ENCODE data around the gene ITGA8. TPM values are rescaled to one million over a fixed set of nuclear protein-coding genes. Genes with fewer than 3 reads are reported as not detected.
"Not testable (repeated sequence)": the region's sequence is repeated elsewhere in the genome, so short reads cannot be mapped to it uniquely, and the experiment has no call there.

ITGA8 gene
- total RNA-seq, 2 experiments from 2014 or later, result not detected

GRCh38 chr10:15658069-15658702 is 61.5 kb downstream of the ITGA8 start:
- Mint-ChIP-seq H3K36me3 (ENCODE audit: low read depth) (no peaks in the 10 kb centered on the region), H3K27ac (no peak overlapping the region), H3K4me1 (ENCODE audit: low read depth) (no peaks in the 10 kb centered on the region), H3K4me3 (no peak overlapping the region), H3K9me3 (ENCODE audit: insufficient read depth) (no peaks in the 10 kb centered on the region), H3K27me3 (ENCODE audit: low read depth) (no peaks in the 10 kb centered on the region)
- ChIA-PET POLR2A (no interaction called here), CTCF (no interaction called here)
- DNase-seq, result no peak
- ATAC-seq, result no peak

GRCh38 chr10:15652757-15653156 is 67.0 kb downstream of the ITGA8 start:
- Mint-ChIP-seq H3K4me3 (no peak overlapping the region), H3K4me1 (ENCODE audit: low read depth) (no peaks in the 10 kb centered on the region), H3K27ac (no peak overlapping the region), H3K36me3 (ENCODE audit: low read depth) (no peaks in the 10 kb centered on the region), H3K27me3 (ENCODE audit: low read depth) (no peaks in the 10 kb centered on the region), H3K9me3 (ENCODE audit: insufficient read depth) (no peaks in the 10 kb centered on the region)
- ATAC-seq, result no peak
- POLR2A ChIA-PET, result no interaction called here
- no peak for DNase-seq
- CTCF ChIA-PET, result no interaction called here

- no peaks in the 10 kb centered on the region for H3K36me3 Mint-ChIP-seq (ENCODE audit: low read depth)
- H3K4me1 Mint-ChIP-seq (ENCODE audit: low read depth), result no peaks in the 10 kb centered on the region
- CTCF ChIA-PET, result no interaction called here
- H3K9me3 Mint-ChIP-seq (ENCODE audit: insufficient read depth), result no peaks in the 10 kb centered on the region
- no peak for ATAC-seq
- no peak overlapping the region for H3K4me3 Mint-ChIP-seq
- POLR2A ChIA-PET, result no interaction called here
- H3K27ac Mint-ChIP-seq, result no peak overlapping the region
- H3K27me3 Mint-ChIP-seq (ENCODE audit: low read depth), result no peaks in the 10 kb centered on the region
- no peak for DNase-seq
These were observed 67.6 kb downstream of the ITGA8 start for GRCh38 chr10:15652117-15652516.

DNA sequence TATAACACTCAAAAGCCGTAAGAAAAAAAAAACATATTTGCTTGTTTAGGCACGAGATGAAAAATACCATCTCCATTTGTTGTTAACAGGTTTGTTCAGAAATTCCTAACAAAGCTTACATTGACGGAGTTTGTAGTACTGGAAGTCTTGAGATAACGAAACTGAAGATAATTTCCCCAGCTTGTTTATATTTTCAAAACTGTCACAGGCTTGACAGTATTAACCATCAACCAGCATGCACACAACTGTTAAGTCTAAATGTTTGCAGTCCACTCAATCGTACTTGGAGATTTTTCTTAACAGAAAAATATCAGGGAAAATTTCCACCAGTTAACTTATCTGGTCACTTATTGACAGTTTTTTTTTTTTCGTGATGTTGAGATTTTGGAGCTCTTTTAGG is 68.5 kb downstream of the ITGA8 start:
- no peaks in the 10 kb centered on the region for H3K27me3 Mint-ChIP-seq (ENCODE audit: low read depth)
- DNase-seq, result no peak
- H3K4me3 Mint-ChIP-seq, result no peak overlapping the region
- POLR2A ChIA-PET, result no interaction called here
- no peaks in the 10 kb centered on the region for H3K9me3 Mint-ChIP-seq (ENCODE audit: insufficient read depth)
- H3K4me1 Mint-ChIP-seq (ENCODE audit: low read depth), result no peaks in the 10 kb centered on the region
- no peaks in the 10 kb centered on the region for H3K36me3 Mint-ChIP-seq (ENCODE audit: low read depth)
- ATAC-seq, result no peak
- CTCF ChIA-PET, result no interaction called here
- no peak overlapping the region for H3K27ac Mint-ChIP-seq

GRCh38 chr10:15642095-15642494 is 77.6 kb downstream of the ITGA8 start:
- H3K4me3 Mint-ChIP-seq, result no peak overlapping the region
- no peak overlapping the region for H3K27ac Mint-ChIP-seq
- H3K9me3 Mint-ChIP-seq (ENCODE audit: insufficient read depth), result no peaks in the 10 kb centered on the region
- no peaks in the 10 kb centered on the region for H3K36me3 Mint-ChIP-seq (ENCODE audit: low read depth)
- POLR2A ChIA-PET, result no interaction called here
- CTCF ChIA-PET, result no interaction called here
- ATAC-seq (no peak), DNase-seq (no peak)
- H3K4me1 Mint-ChIP-seq (ENCODE audit: low read depth), result no peaks in the 10 kb centered on the region
- H3K27me3 Mint-ChIP-seq (ENCODE audit: low read depth), result no peaks in the 10 kb centered on the region

GRCh38 chr10:15640536-15641085 is 79.1 kb downstream of the ITGA8 start:
- DNase-seq (no peak), ATAC-seq (no peak)
- CTCF ChIA-PET, result no interaction called here
- no peak overlapping the region for H3K27ac Mint-ChIP-seq
- POLR2A ChIA-PET, result no interaction called here
- H3K4me3 Mint-ChIP-seq, result no peak overlapping the region
- no peaks in the 10 kb centered on the region for H3K9me3 Mint-ChIP-seq (ENCODE audit: insufficient read depth)
- no peaks in the 10 kb centered on the region for H3K4me1 Mint-ChIP-seq (ENCODE audit: low read depth)
- H3K36me3 Mint-ChIP-seq (ENCODE audit: low read depth), result no peaks in the 10 kb centered on the region
- no peaks in the 10 kb centered on the region for H3K27me3 Mint-ChIP-seq (ENCODE audit: low read depth)

- DNase-seq (no peak), ATAC-seq (no peak)
- no peak overlapping the region for H3K27ac Mint-ChIP-seq
- POLR2A ChIA-PET, result no interaction called here
- no peak overlapping the region for H3K4me3 Mint-ChIP-seq
- H3K36me3 Mint-ChIP-seq (ENCODE audit: low read depth), result no peaks in the 10 kb centered on the region
- no peaks in the 10 kb centered on the region for H3K27me3 Mint-ChIP-seq (ENCODE audit: low read depth)
- H3K4me1 Mint-ChIP-seq (ENCODE audit: low read depth), result no peaks in the 10 kb centered on the region
- CTCF ChIA-PET, result no interaction called here
- no peaks in the 10 kb centered on the region for H3K9me3 Mint-ChIP-seq (ENCODE audit: insufficient read depth)
These were observed 83.3 kb downstream of the ITGA8 start for GRCh38 chr10:15636446-15636845.

- no peaks in the 10 kb centered on the region for H3K27me3 Mint-ChIP-seq (ENCODE audit: low read depth)
- ATAC-seq (no peak), DNase-seq (no peak)
- no peaks in the 10 kb centered on the region for H3K4me1 Mint-ChIP-seq (ENCODE audit: low read depth)
- H3K4me3 Mint-ChIP-seq, result no peak overlapping the region
- H3K9me3 Mint-ChIP-seq (ENCODE audit: insufficient read depth), result no peaks in the 10 kb centered on the region
- CTCF ChIA-PET, result no interaction called here
- H3K27ac Mint-ChIP-seq, result no peak overlapping the region
- no peaks in the 10 kb centered on the region for H3K36me3 Mint-ChIP-seq (ENCODE audit: low read depth)
- POLR2A ChIA-PET, result no interaction called here
These were observed 87.1 kb downstream of the ITGA8 start for GRCh38 chr10:15632456-15633091.

DNA sequence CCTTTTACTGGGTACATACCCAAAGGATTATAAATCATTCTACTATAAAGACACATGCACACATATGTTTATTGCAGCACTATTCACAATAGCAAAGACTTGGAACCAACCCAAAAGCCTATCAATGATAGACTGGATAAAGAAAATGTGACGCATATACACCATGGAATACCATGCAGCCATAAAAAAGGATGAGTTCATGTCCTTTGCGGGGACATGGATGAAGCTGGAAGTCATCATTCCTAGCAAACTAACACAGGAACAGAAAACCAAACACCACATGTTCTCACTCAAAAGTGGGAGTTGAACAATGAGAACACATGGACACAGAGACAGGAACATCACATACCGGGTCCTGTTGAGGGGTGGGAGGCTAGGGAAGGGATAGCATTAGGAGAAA is 88.5 kb downstream of the ITGA8 start:
- H3K4me1 Mint-ChIP-seq (ENCODE audit: low read depth); H3K36me3 Mint-ChIP-seq (ENCODE audit: low read depth); CTCF ChIA-PET; ATAC-seq; H3K27ac Mint-ChIP-seq; POLR2A ChIA-PET; DNase-seq; H3K27me3 Mint-ChIP-seq (ENCODE audit: low read depth); H3K4me3 Mint-ChIP-seq; H3K9me3 Mint-ChIP-seq (ENCODE audit: insufficient read depth): not testable (repeated sequence)

DNA sequence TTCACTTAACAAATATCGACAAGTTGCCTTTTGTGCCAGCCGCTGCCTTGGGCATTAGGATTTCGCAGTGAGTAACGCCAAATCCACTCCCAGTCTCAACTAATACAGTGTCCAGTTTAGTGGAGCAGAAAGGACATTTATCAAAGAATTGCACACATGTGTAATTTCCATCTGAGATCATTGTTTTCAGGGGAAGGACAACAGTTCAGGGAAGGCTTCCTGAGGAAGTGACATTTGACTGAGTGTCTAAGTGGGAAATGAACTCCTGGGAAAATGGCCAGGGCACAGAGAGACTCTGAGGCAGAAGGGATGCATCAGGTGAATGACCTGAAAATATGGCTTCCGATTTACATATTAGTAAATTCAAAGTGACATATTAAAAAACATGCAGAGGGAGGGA is 89.4 kb downstream of the ITGA8 start:
- ATAC-seq, result no peak
- Mint-ChIP-seq H3K27me3 (ENCODE audit: low read depth) (no peaks in the 10 kb centered on the region), H3K4me3 (no peak overlapping the region), H3K27ac (no peak overlapping the region), H3K9me3 (ENCODE audit: insufficient read depth) (no peaks in the 10 kb centered on the region), H3K36me3 (ENCODE audit: low read depth) (no peaks in the 10 kb centered on the region), H3K4me1 (ENCODE audit: low read depth) (no peaks in the 10 kb centered on the region)
- DNase-seq, result no peak
- POLR2A ChIA-PET, result no interaction called here
- CTCF ChIA-PET, result no interaction called here

- Mint-ChIP-seq H3K4me1 (ENCODE audit: low read depth) (no peaks in the 10 kb centered on the region), H3K9me3 (ENCODE audit: insufficient read depth) (no peaks in the 10 kb centered on the region), H3K4me3 (no peak overlapping the region), H3K27ac (no peak overlapping the region), H3K36me3 (ENCODE audit: low read depth) (no peaks in the 10 kb centered on the region), H3K27me3 (ENCODE audit: low read depth) (no peaks in the 10 kb centered on the region)
- ATAC-seq (no peak), DNase-seq (no peak)
- ChIA-PET POLR2A (no interaction called here), CTCF (no interaction called here)
These were observed 92.0 kb downstream of the ITGA8 start for GRCh38 chr10:15627617-15628196.

DNA sequence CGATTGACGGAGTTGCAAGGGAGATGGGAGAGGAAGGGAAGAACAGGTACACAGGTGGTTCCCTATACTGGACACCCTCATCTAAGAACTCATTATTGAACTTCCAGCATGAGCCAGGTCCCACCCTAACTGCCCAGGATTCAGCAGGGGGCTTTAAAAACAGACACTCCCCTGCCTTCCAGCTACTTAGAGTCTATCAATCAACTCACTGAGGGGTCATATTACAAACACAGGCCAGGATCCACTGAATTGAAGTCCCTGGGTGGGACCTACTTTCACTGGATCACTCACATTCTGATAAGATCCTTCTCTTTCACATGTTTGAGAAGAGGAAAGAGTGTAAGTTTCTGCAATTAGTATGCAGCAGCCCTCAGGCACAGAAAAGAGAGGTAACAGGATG is 92.8 kb downstream of the ITGA8 start:
- H3K36me3 Mint-ChIP-seq (ENCODE audit: low read depth), result no peaks in the 10 kb centered on the region
- DNase-seq, result no peak
- H3K9me3 Mint-ChIP-seq (ENCODE audit: insufficient read depth), result no peaks in the 10 kb centered on the region
- H3K27ac Mint-ChIP-seq, result no peak overlapping the region
- ChIA-PET POLR2A (no interaction called here), CTCF (no interaction called here)
- H3K4me3 Mint-ChIP-seq, result no peak overlapping the region
- no peak for ATAC-seq
- no peaks in the 10 kb centered on the region for H3K27me3 Mint-ChIP-seq (ENCODE audit: low read depth)
- no peaks in the 10 kb centered on the region for H3K4me1 Mint-ChIP-seq (ENCODE audit: low read depth)

GRCh38 chr10:15625261-15625660 is 94.5 kb downstream of the ITGA8 start:
- ATAC-seq (no peak), DNase-seq (no peak)
- Mint-ChIP-seq H3K27me3 (ENCODE audit: low read depth) (no peaks in the 10 kb centered on the region), H3K36me3 (ENCODE audit: low read depth) (no peaks in the 10 kb centered on the region), H3K4me3 (no peak overlapping the region), H3K4me1 (ENCODE audit: low read depth) (no peaks in the 10 kb centered on the region), H3K9me3 (ENCODE audit: insufficient read depth) (no peaks in the 10 kb centered on the region), H3K27ac (no peak overlapping the region)
- ChIA-PET CTCF (no interaction called here), POLR2A (no interaction called here)

Data from activated CD8-positive, alpha-beta T cell treated with anti-CD3 and anti-CD28 coated beads, Interleukin-2, amount 10 ng/mL, durations not matched to agents 7 days and 5 days (primary cell).